H9 (cell line): ENCODE results near the gene GSG1L. TPM values are rescaled to one million over a fixed set of nuclear protein-coding genes. Genes with fewer than 3 reads are reported as not detected.

Experiments used
- DNase-seq: peaks from one replicate; pipeline ENCODE4 v3.0.0-alpha.2; 2017
- H2AFZ ChIP-seq: one replicate; pipeline ENCODE4 v1.6.1; 2013; ENCODE audit warnings: mild to moderate bottlenecking, low read length, control low read depth, moderate library complexity
- H2AK5ac ChIP-seq: 2 replicates; pipeline ENCODE4 v1.6.1; 2013; ENCODE audit warnings: low read length, control low read depth, mixed read lengths; ENCODE audit not compliant: insufficient read length
- H2BK120ac ChIP-seq: one replicate; pipeline ENCODE4 v1.6.1; 2013; ENCODE audit warnings: low read depth, mild to moderate bottlenecking, low read length, control low read depth, inconsistent platforms; ENCODE audit not compliant: poor library complexity, severe bottlenecking
- H2BK12ac ChIP-seq: 2 replicates; pipeline ENCODE4 v1.6.1; 2013; ENCODE audit warnings: low read length, control low read depth, mixed read lengths, low read depth; ENCODE audit not compliant: insufficient read length
- H2BK15ac ChIP-seq: 2 replicates; pipeline ENCODE4 v1.6.1; 2013; ENCODE audit warnings: low read depth, low read length, control low read depth
- H2BK20ac ChIP-seq: one replicate; pipeline ENCODE4 v1.6.1; 2013; ENCODE audit warnings: low read depth, mild to moderate bottlenecking, low read length, control low read depth, inconsistent platforms; ENCODE audit not compliant: poor library complexity, severe bottlenecking
- H2BK5ac ChIP-seq: 2 replicates; pipeline ENCODE4 v1.6.1; 2013; ENCODE audit warnings: low read length, control low read depth, mixed read lengths; ENCODE audit not compliant: insufficient read length
- H3K14ac ChIP-seq: 2 replicates; pipeline ENCODE4 v1.6.1; 2013; ENCODE audit warnings: low read length, control low read depth; ENCODE audit not compliant: insufficient read depth
- H3K18ac ChIP-seq: 2 replicates; pipeline ENCODE4 v1.6.1; 2013; ENCODE audit warnings: low read depth, mild to moderate bottlenecking, mixed read lengths, low read length, control low read depth; ENCODE audit not compliant: insufficient read length
- H3K23ac ChIP-seq: 2 replicates; pipeline ENCODE4 v1.6.1; 2013; ENCODE audit warnings: low read length, control low read depth, mixed read lengths, low read depth; ENCODE audit not compliant: insufficient read length
- H3K23me2 ChIP-seq: 2 replicates; pipeline ENCODE4 v1.6.1; 2013; ENCODE audit warnings: low read depth, mild to moderate bottlenecking, mixed read lengths, low read length, control low read depth; ENCODE audit not compliant: insufficient read length, poor library complexity, severe bottlenecking
- H3K27ac ChIP-seq: 2 replicates; pipeline ENCODE4 v1.5.1; 2013; ENCODE audit warnings: low read length, control low read depth, mixed read lengths, low read depth; ENCODE audit not compliant: insufficient read length
- H3K27me3 ChIP-seq: 2 replicates; pipeline ENCODE4 v1.6.1; 2013; ENCODE audit warnings: low read length, control low read depth, inconsistent platforms; ENCODE audit not compliant: insufficient read depth
- H3K4ac ChIP-seq: 2 replicates; pipeline ENCODE4 v1.6.1; 2013; ENCODE audit warnings: low read depth, mild to moderate bottlenecking, control low read depth, inconsistent platforms, low read length, moderate library complexity
- H3K4me1 ChIP-seq: 2 replicates; pipeline ENCODE4 v1.6.1; 2013; ENCODE audit warnings: low read length, control low read depth, inconsistent platforms; ENCODE audit not compliant: insufficient read depth
- H3K4me2 ChIP-seq: 2 replicates; pipeline ENCODE4 v1.6.1; 2013; ENCODE audit warnings: low read length, control low read depth, mixed read lengths; ENCODE audit not compliant: insufficient read length, insufficient read depth
- H3K56ac ChIP-seq: 2 replicates; pipeline ENCODE4 v1.6.1; 2013; ENCODE audit warnings: low read depth, mild to moderate bottlenecking, mixed read lengths, low read length, control low read depth; ENCODE audit not compliant: insufficient read length
- H3K79me1 ChIP-seq: 2 replicates; pipeline ENCODE4 v1.6.1; 2013; ENCODE audit warnings: low read depth, mild to moderate bottlenecking, moderate library complexity, low read length, control low read depth, inconsistent platforms; ENCODE audit not compliant: insufficient read depth, poor library complexity, severe bottlenecking
- H3K79me2 ChIP-seq: 2 replicates; pipeline ENCODE4 v1.6.1; 2013; ENCODE audit warnings: low read length, control low read depth, inconsistent platforms; ENCODE audit not compliant: insufficient read depth
- H3K9ac ChIP-seq: 2 replicates; pipeline ENCODE4 v1.6.1; 2013; ENCODE audit warnings: low read length, control low read depth, mixed read lengths; ENCODE audit not compliant: insufficient read length; ENCODE audit errors: extremely low read depth
- H3K9me3 ChIP-seq: one replicate; pipeline ENCODE4 v1.6.1; 2013; ENCODE audit warnings: low read depth, low read length, inconsistent platforms; ENCODE audit not compliant: control insufficient read depth
- H3T11ph ChIP-seq: one replicate; pipeline ENCODE4 v1.6.1; 2013; ENCODE audit warnings: mild to moderate bottlenecking, low read length, control low read depth, inconsistent platforms
- H4K20me1 ChIP-seq: one replicate; pipeline ENCODE4 v1.6.1; 2013; ENCODE audit not compliant: control insufficient read depth, insufficient read length, insufficient read depth
- H4K5ac ChIP-seq: 2 replicates; pipeline ENCODE4 v1.6.1; 2013; ENCODE audit warnings: low read depth, mild to moderate bottlenecking, mixed read lengths, low read length, control low read depth; ENCODE audit not compliant: insufficient read length
- H4K8ac ChIP-seq: replicated peaks from 2 replicates; pipeline ENCODE4 v1.6.1; 2013; ENCODE audit warnings: low read length, control low read depth, mixed read lengths, low read depth; ENCODE audit not compliant: insufficient read length
- H4K91ac ChIP-seq: 2 replicates; pipeline ENCODE4 v1.6.1; 2013; ENCODE audit warnings: low read depth, mild to moderate bottlenecking, moderate library complexity, mixed read lengths, low read length, control low read depth; ENCODE audit not compliant: insufficient read length
- H3K27ac Mint-ChIP-seq, 3 experiments: 2 replicates in 2 of 3; 3 replicates in 1 of 3; pipeline ENCODE4 v1.8.0; 2020 to 2021; ENCODE audit warnings: mixed read lengths in 3 of 3, mild to moderate bottlenecking in 1 of 3, moderate library complexity in 1 of 3
- H3K27me3 Mint-ChIP-seq: 2 replicates; pipeline ENCODE4 v1.8.0; 2021; ENCODE audit warnings: low read depth, mild to moderate bottlenecking, moderate library complexity, mixed read lengths
- H3K36me3 Mint-ChIP-seq, 3 experiments: 2 replicates in 2 of 3; 3 replicates in 1 of 3; pipeline ENCODE4 v1.8.0; 2020 to 2021; ENCODE audit warnings: low read depth in 3 of 3, mixed read lengths in 3 of 3; ENCODE audit not compliant: insufficient read depth in 1 of 3
- H3K4me1 Mint-ChIP-seq, 2 experiments: 2 replicates each; pipeline ENCODE4 v1.8.0; 2020; ENCODE audit warnings: mixed read lengths in 2 of 2
- H3K4me3 Mint-ChIP-seq, 2 experiments: 2 replicates in 1 of 2; 3 replicates in 1 of 2; pipeline ENCODE4 v1.8.0; 2020 to 2021; ENCODE audit warnings: mild to moderate bottlenecking in 2 of 2, mixed read lengths in 2 of 2, moderate library complexity in 1 of 2
- H3K9me3 Mint-ChIP-seq, 2 experiments: 2 replicates in 1 of 2; 3 replicates in 1 of 2; pipeline ENCODE4 v1.8.0; 2020; ENCODE audit warnings: mild to moderate bottlenecking in 2 of 2, mixed read lengths in 2 of 2, moderate library complexity in 1 of 2
- WGBS: extraction: QIAGEN DNeasy Blood & Tissue Kit; methylation state at CpG from one replicate; pipeline ENCODE4 v1.1.7; 2013; ENCODE audit warnings: missing lambda C conversion rate, low lambda C conversion rate, mixed read lengths; ENCODE audit not compliant: insufficient read length; ENCODE audit errors: extremely low coverage; 5-methylcytosine and 5-hydroxymethylcytosine counted together
- total RNA-seq: library from RNA; stranded (reverse); gene quantifications from 2 replicates; pipeline ENCODE4 v1.2.1, GENCODE V29; 2021
- TF ChIP-seq, protein P1 (sequence below): fragments of 200-600 bp; sonication (generic); conservative IDR thresholded peaks from 3 replicates; pipeline ENCODE4 v1.8.0; 2021; ENCODE audit warnings: antibody characterized with exemption, mild to moderate bottlenecking

Gene GSG1L
- total RNA-seq, 1 experiment from 2014 or later, result 0.35 TPM

GRCh38 chr16:27781195-27781524, 282.4 kb downstream of the GSG1L start:
- H3K27me3 Mint-ChIP-seq, result no peaks in the 10 kb centered on the region
- Histone ChIP-seq H2BK15ac (no peak overlapping the region), H2BK20ac (no peak overlapping the region), H4K91ac (no peak overlapping the region), H2AK5ac (no peak overlapping the region), H3K9ac (no peak overlapping the region), H3K9me3 (no peaks in the 10 kb centered on the region), H3K4ac (no peak overlapping the region), H2BK120ac (no peak overlapping the region), H4K5ac (no peak overlapping the region), H4K20me1 (no peaks in the 10 kb centered on the region), H3K14ac (no peak overlapping the region), H3K4me1 (no peaks in the 10 kb centered on the region), H2BK5ac (no peak overlapping the region), H4K8ac (no peak overlapping the region), H3K56ac (no peak overlapping the region), H3K27me3 (no peaks in the 10 kb centered on the region; the same call in 1 of the 2 replicates), H3K79me1 (no peaks in the 10 kb centered on the region), H3K4me2 (no peak overlapping the region), H2AFZ (no peak overlapping the region), H3K18ac (no peak overlapping the region), H2BK12ac (no peak overlapping the region), H3K23ac (no peak overlapping the region), H3T11ph (no peak overlapping the region), H3K23me2 (no peaks in the 10 kb centered on the region), H3K27ac (no peak overlapping the region), H3K79me2 (no peaks in the 10 kb centered on the region)
- TF ChIP-seq, protein P1, sequence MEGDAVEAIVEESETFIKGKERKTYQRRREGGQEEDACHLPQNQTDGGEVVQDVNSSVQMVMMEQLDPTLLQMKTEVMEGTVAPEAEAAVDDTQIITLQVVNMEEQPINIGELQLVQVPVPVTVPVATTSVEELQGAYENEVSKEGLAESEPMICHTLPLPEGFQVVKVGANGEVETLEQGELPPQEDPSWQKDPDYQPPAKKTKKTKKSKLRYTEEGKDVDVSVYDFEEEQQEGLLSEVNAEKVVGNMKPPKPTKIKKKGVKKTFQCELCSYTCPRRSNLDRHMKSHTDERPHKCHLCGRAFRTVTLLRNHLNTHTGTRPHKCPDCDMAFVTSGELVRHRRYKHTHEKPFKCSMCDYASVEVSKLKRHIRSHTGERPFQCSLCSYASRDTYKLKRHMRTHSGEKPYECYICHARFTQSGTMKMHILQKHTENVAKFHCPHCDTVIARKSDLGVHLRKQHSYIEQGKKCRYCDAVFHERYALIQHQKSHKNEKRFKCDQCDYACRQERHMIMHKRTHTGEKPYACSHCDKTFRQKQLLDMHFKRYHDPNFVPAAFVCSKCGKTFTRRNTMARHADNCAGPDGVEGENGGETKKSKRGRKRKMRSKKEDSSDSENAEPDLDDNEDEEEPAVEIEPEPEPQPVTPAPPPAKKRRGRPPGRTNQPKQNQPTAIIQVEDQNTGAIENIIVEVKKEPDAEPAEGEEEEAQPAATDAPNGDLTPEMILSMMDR, result no peak
- WGBS, result no CpG with 5 or more reads among the region's 7 CpGs
- no peak overlapping the region for H3K27ac Mint-ChIP-seq
- no peak overlapping the region for H3K4me3 Mint-ChIP-seq
- peaks cover 0 to 8% of the 10 kb centered on the region in 2 experiments; a peak in 2 of 4 replicates for H3K4me1 Mint-ChIP-seq
- H3K9me3 Mint-ChIP-seq, result no peaks in the 10 kb centered on the region
- no peaks in the 10 kb centered on the region for H3K36me3 Mint-ChIP-seq
- no peak for DNase-seq
